Kidney (tissue), 14 donors: ENCODE measurements around the gene GAL3ST1. TPM values are rescaled to one million over a fixed set of nuclear protein-coding genes. Genes with fewer than 3 reads are reported as not detected.
"Not testable (repeated sequence)": the region's sequence is repeated elsewhere in the genome, so short reads cannot be mapped to it uniquely, and the experiment has no call there.

Experiments used
- DNase-seq, 5 donors: peaks; one replicate each; pipeline ENCODE4 v3.0.0-alpha.2; 2013 to 2020
- FAIRE-seq: peaks from 2 replicates; lab custom pipeline; 2012; peaks lifted over from hg19 to GRCh38; lab: Jason Lieb, UNC
- H3K27ac ChIP-seq, 2 donors: one replicate each; pipeline ENCODE4 v1.7.0; 2013; ENCODE audit warnings: low read depth in 2 of 2, low read length in 2 of 2, inconsistent platforms in 1 of 2
- H3K27me3 ChIP-seq: one replicate; pipeline ENCODE4 v1.7.1; 2013; ENCODE audit warnings: low read length, inconsistent platforms; ENCODE audit not compliant: control insufficient read depth, insufficient read depth
- H3K36me3 ChIP-seq, 3 donors: one replicate each; pipeline versions ENCODE4 v1.7.0 to v1.7.1; 2013; ENCODE audit warnings: low read length in 3 of 3, control low read depth in 1 of 3, inconsistent platforms in 1 of 3; ENCODE audit not compliant: insufficient read depth in 3 of 3, control insufficient read depth in 2 of 3
- H3K4me1 ChIP-seq, 3 donors: one replicate each; pipeline versions ENCODE4 v1.7.0 to v1.7.1; 2013; ENCODE audit warnings: low read length in 3 of 3, inconsistent platforms in 1 of 3, low read depth in 1 of 3; ENCODE audit not compliant: control insufficient read depth in 2 of 3, insufficient read depth in 2 of 3
- H3K4me3 ChIP-seq, 3 donors: one replicate each; pipeline versions ENCODE4 v1.7.0 to v1.8.1; 2013; ENCODE audit warnings: low read length in 3 of 3, control low read depth in 1 of 3, inconsistent platforms in 1 of 3
- H3K9ac ChIP-seq, 3 donors: one replicate each; pipeline versions ENCODE4 v1.7.0 to v1.7.1; 2013; ENCODE audit warnings: low read length in 3 of 3, control low read depth in 1 of 3, inconsistent platforms in 1 of 3
- H3K9me3 ChIP-seq, 3 donors: one replicate each; pipeline versions ENCODE4 v1.7.0 to v1.7.1; 2013; ENCODE audit warnings: low read length in 3 of 3, control low read depth in 1 of 3, inconsistent platforms in 1 of 3; ENCODE audit not compliant: control insufficient read depth in 2 of 3, insufficient read depth in 1 of 3
- CTCF ChIP-seq: IDR thresholded peaks from 3 replicates; pipeline ENCODE4 v1.5.1; 2012; ENCODE audit warnings: mild to moderate bottlenecking, moderate library complexity, borderline replicate concordance; ENCODE audit not compliant: insufficient read depth; ENCODE audit errors: extremely low read depth
- intact Hi-C: fragments of 100-400 bp; cut with DNase I; formaldehyde crosslinking; loops from one replicate; pipeline ENCODE4 v1.11.1; 2022
- polyA plus RNA-seq: library from polyadenylated mRNA; stranded (reverse); fragments of 350-450 nt; fragmentation: Illumina TruSeq; extraction: RNeasy Lipid Tissue Mini Kit (QIAGEN cat#74804); gene quantifications from one replicate; pipeline ENCODE4 v1.2.3, GENCODE V29; 2014; ENCODE audit warnings: low read depth, low replicate concordance; ENCODE audit not compliant: insufficient read depth
- total RNA-seq: library from RNA; stranded (reverse); fragmentation: NEBNext Ultra II Directional; extraction: Animal tissue kit (Norgen Biotek cat#: 25700); gene quantifications from one replicate; pipeline ENCODE4 v1.2.1, GENCODE V29; 2021
- donor health status: control.
- donor health status: control.
- donor health status: control.
- donor health status: control.
- donor health status: control.
- donor health status: DM: yes; HTN: yes; CAD: no.
- donor health status: Normal renal cell carcinoma (clear cell type).

GAL3ST1 gene
- total and polyA plus RNA-seq, 2 donors from 2014 or later: 16.1 to 34.3 TPM

DNA sequence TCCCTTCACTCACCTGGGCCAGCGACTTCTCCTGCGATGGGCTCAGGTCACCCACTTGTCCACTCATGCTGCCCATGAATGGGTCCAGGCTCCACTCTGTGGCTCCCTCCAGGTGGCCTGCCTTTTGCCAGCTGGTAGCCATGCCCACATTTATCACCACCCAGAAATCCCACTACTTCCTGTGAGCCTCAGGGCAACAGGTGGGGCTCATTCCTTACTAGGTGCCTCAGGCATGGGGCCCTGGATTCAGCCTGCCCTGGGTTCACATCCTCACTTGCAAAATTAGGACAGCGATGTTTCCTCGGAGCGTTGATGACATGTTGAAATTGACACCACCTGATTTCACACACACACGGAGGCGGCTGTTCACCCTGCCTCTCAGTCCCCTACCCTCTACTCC, 27.8 kb downstream of the GAL3ST1 start, which contains the start of gene SEC14L6:
Gene SEC14L6, minus strand, starts transcription at position 126 of the 400 bp plus-strand sequence. Its CDS starts 59 bp downstream, at position 67.
- peaks cover 0 to 3% (median 0%) of the 10 kb centered on the region in 3 donors for H3K4me1 ChIP-seq
- DNase-seq (no peak), FAIRE-seq (no peak)
- intact Hi-C loops: no loop called here
- no peak within 1 kb of the TSS for H3K4me3 ChIP-seq
- H3K27me3 ChIP-seq: no peaks in the 10 kb centered on the region
- no peak for TF ChIP-seq CTCF
- no peaks in the 10 kb centered on the region for H3K9me3 ChIP-seq
- H3K27ac ChIP-seq: no peak within 1 kb of the TSS
- no peaks in the 10 kb centered on the region for H3K36me3 ChIP-seq
- no peak within 1 kb of the TSS for H3K9ac ChIP-seq

- Histone ChIP-seq H3K27me3 (no peaks in the 10 kb centered on the region), H3K27ac (no peak overlapping the region), H3K9ac (no peak overlapping the region), H3K9me3 (no peaks in the 10 kb centered on the region), H3K4me3 (peak overlapping the region in 1 of 3 donors; percentile 61), H3K4me1 (peaks cover 0 to 4% (median 0%) of the 10 kb centered on the region in 3 donors), H3K36me3 (no peaks in the 10 kb centered on the region)
- no peak for TF ChIP-seq CTCF
- intact Hi-C loops: no loop called here
- DNase-seq (no peak), FAIRE-seq (no peak)
Measured at GRCh38 chr22:30542811-30543188, 31.7 kb downstream of the GAL3ST1 start.

GRCh38 chr22:30541961-30542810, 32.3 kb downstream of the GAL3ST1 start:
- intact Hi-C loops: no loop called here
- Histone ChIP-seq H3K27me3 (no peaks in the 10 kb centered on the region), H3K9me3 (no peaks in the 10 kb centered on the region), H3K4me1 (peaks cover 0 to 4% (median 0%) of the 10 kb centered on the region in 3 donors), H3K4me3 (peak overlapping the region; percentile 36 to 61 (median 44)), H3K36me3 (no peaks in the 10 kb centered on the region), H3K27ac (no peak overlapping the region), H3K9ac (peak overlapping the region in 1 of 3 donors; percentile 26)
- FAIRE-seq (no peak), DNase-seq (peak; percentile 67 to 80 (median 76))
- no peak for TF ChIP-seq CTCF

DNA sequence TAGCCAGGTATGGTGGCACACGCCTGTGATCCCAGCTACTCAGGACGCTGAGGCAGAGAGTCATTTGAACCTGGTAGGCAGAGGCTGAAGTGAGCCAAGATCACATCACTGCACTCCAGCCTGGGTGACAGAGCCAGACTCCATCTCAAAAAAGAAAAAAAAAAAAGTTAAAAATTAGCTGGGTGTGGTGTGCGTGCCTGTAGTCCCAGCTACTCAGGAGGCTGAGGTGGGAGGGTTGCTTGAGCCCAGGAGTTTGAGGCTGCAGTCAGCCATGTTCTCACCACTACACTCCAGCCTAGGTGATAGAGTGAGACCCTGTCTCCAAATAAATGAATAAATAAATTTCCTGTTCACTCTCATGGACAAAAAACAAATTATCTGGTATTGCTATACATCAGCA, 33.0 kb downstream of the GAL3ST1 start:
- H3K27me3 ChIP-seq, FAIRE-seq, intact Hi-C loops, H3K36me3 ChIP-seq, H3K4me1 ChIP-seq, H3K9me3 ChIP-seq, H3K27ac ChIP-seq, DNase-seq: not testable (repeated sequence)
- Histone ChIP-seq H3K4me3 (peak overlapping the region; percentile 36 to 61 (median 44)), H3K9ac (peak overlapping the region in 1 of 3 donors; percentile 26)
